Measurements from ENCODE around the gene ZNF555. TPM values are rescaled to one million over a fixed set of nuclear protein-coding genes. Genes with fewer than 3 reads are reported as not detected.
"Not testable (repeated sequence)": the region's sequence is repeated elsewhere in the genome, so short reads cannot be mapped to it uniquely, and the experiment has no call there.

ZNF555 gene
- total RNA-seq = 0.66 and 1.3 TPM in 2 replicates

- Mint-ChIP-seq H3K27ac (peak within 1 kb of the TSS; percentile 49), H3K4me3 (ENCODE audit: low read depth) (peak within 1 kb of the TSS; percentile 80)
- intact Hi-C loops (cut with micrococcal nuclease) = no loop called here
These were observed at the start of gene ZNF555 for GRCh38 chr19:2840794-2841791. TSS of gene ZNF555 (plus strand) at chr19:2841475. CDS start at chr19:2841573, 98 bp downstream.

GRCh38 chr19:2791876-2792275, 49.4 kb upstream of the ZNF555 start:
- DNase-seq (ENCODE audit: low spot score) = no peak
- Mint-ChIP-seq H3K9me3 (no peaks in the 10 kb centered on the region), H3K4me3 (ENCODE audit: low read depth) (no peak overlapping the region), H3K27ac (no peak overlapping the region), H3K36me3 (ENCODE audit: low read depth) (peaks cover 51% of the 10 kb centered on the region), H3K27me3 (ENCODE audit: low read depth) (no peaks in the 10 kb centered on the region), H3K4me1 (ENCODE audit: low read depth) (peaks cover 12% of the 10 kb centered on the region)
- intact Hi-C loops (cut with micrococcal nuclease) = no loop called here

More at GRCh38 chr19:2840794-2841791, at the start of gene ZNF555:
- peak; percentile 88 for DNase-seq (ENCODE audit: low spot score)
- Mint-ChIP-seq H3K36me3 (ENCODE audit: low read depth) (peaks cover 11% of the 10 kb centered on the region), H3K9me3 (peaks cover 25% of the 10 kb centered on the region), H3K27me3 (ENCODE audit: low read depth) (peaks cover 7% of the 10 kb centered on the region), H3K4me1 (ENCODE audit: low read depth) (no peaks in the 10 kb centered on the region)

GRCh38 chr19:2792666-2793065, 48.6 kb upstream of the ZNF555 start:
- H3K9me3 Mint-ChIP-seq; DNase-seq (ENCODE audit: low spot score); H3K27ac Mint-ChIP-seq; H3K4me1 Mint-ChIP-seq (ENCODE audit: low read depth); H3K27me3 Mint-ChIP-seq (ENCODE audit: low read depth); H3K4me3 Mint-ChIP-seq (ENCODE audit: low read depth); intact Hi-C loops (cut with micrococcal nuclease): not testable (repeated sequence)
- H3K36me3 Mint-ChIP-seq (ENCODE audit: low read depth) = peaks cover 51% of the 10 kb centered on the region

- H3K36me3 Mint-ChIP-seq (ENCODE audit: low read depth) = peaks cover 47% of the 10 kb centered on the region
- H3K4me1 Mint-ChIP-seq (ENCODE audit: low read depth) = no peaks in the 10 kb centered on the region
- no peaks in the 10 kb centered on the region for H3K27me3 Mint-ChIP-seq (ENCODE audit: low read depth)
- no peak for DNase-seq (ENCODE audit: low spot score)
- H3K4me3 Mint-ChIP-seq (ENCODE audit: low read depth) = no peak overlapping the region
- intact Hi-C loops (cut with micrococcal nuclease) = no loop called here
- no peak overlapping the region for H3K27ac Mint-ChIP-seq
- H3K9me3 Mint-ChIP-seq = no peaks in the 10 kb centered on the region
These were observed 48.1 kb upstream of the ZNF555 start for GRCh38 chr19:2793126-2793525.

GRCh38 chr19:2793577-2793976, 47.7 kb upstream of the ZNF555 start:
- no peak for DNase-seq (ENCODE audit: low spot score)
- intact Hi-C loops (cut with micrococcal nuclease) = no loop called here
- Mint-ChIP-seq H3K9me3 (no peaks in the 10 kb centered on the region), H3K36me3 (ENCODE audit: low read depth) (peaks cover 45% of the 10 kb centered on the region), H3K4me1 (ENCODE audit: low read depth) (no peaks in the 10 kb centered on the region), H3K27ac (no peak overlapping the region), H3K27me3 (ENCODE audit: low read depth) (no peaks in the 10 kb centered on the region), H3K4me3 (ENCODE audit: low read depth) (no peak overlapping the region)

- H3K4me1 Mint-ChIP-seq (ENCODE audit: low read depth) = no peaks in the 10 kb centered on the region
- H3K9me3 Mint-ChIP-seq = no peaks in the 10 kb centered on the region
- intact Hi-C loops (cut with micrococcal nuclease) = no loop called here
- H3K4me3 Mint-ChIP-seq (ENCODE audit: low read depth) = no peak overlapping the region
- peaks cover 45% of the 10 kb centered on the region for H3K36me3 Mint-ChIP-seq (ENCODE audit: low read depth)
- no peaks in the 10 kb centered on the region for H3K27me3 Mint-ChIP-seq (ENCODE audit: low read depth)
- H3K27ac Mint-ChIP-seq = no peak overlapping the region
- no peak for DNase-seq (ENCODE audit: low spot score)
These were observed 45.2 kb upstream of the ZNF555 start for GRCh38 chr19:2795827-2796658.

- Mint-ChIP-seq H3K4me1 (ENCODE audit: low read depth) (no peaks in the 10 kb centered on the region), H3K9me3 (no peaks in the 10 kb centered on the region), H3K27me3 (ENCODE audit: low read depth) (no peaks in the 10 kb centered on the region), H3K27ac (no peak overlapping the region), H3K4me3 (ENCODE audit: low read depth) (no peak overlapping the region), H3K36me3 (ENCODE audit: low read depth) (peaks cover 48% of the 10 kb centered on the region)
- no peak for DNase-seq (ENCODE audit: low spot score)
- intact Hi-C loops (cut with micrococcal nuclease) = no loop called here
These were observed 44.5 kb upstream of the ZNF555 start for GRCh38 chr19:2796659-2797266.

GRCh38 chr19:2797280-2797679, 44.0 kb upstream of the ZNF555 start:
- no peaks in the 10 kb centered on the region for H3K27me3 Mint-ChIP-seq (ENCODE audit: low read depth)
- H3K9me3 Mint-ChIP-seq = no peaks in the 10 kb centered on the region
- no peak overlapping the region for H3K27ac Mint-ChIP-seq
- H3K4me3 Mint-ChIP-seq (ENCODE audit: low read depth) = no peak overlapping the region
- no peak for DNase-seq (ENCODE audit: low spot score)
- intact Hi-C loops (cut with micrococcal nuclease) = no loop called here
- H3K36me3 Mint-ChIP-seq (ENCODE audit: low read depth) = peaks cover 48% of the 10 kb centered on the region
- H3K4me1 Mint-ChIP-seq (ENCODE audit: low read depth) = no peaks in the 10 kb centered on the region

- Mint-ChIP-seq H3K4me1 (ENCODE audit: low read depth) (no peaks in the 10 kb centered on the region), H3K9me3 (no peaks in the 10 kb centered on the region), H3K27me3 (ENCODE audit: low read depth) (no peaks in the 10 kb centered on the region), H3K36me3 (ENCODE audit: low read depth) (peaks cover 50% of the 10 kb centered on the region), H3K27ac (no peak overlapping the region), H3K4me3 (ENCODE audit: low read depth) (no peak overlapping the region)
- DNase-seq (ENCODE audit: low spot score) = no peak
- intact Hi-C loops (cut with micrococcal nuclease) = no loop called here
These were observed 43.1 kb upstream of the ZNF555 start for GRCh38 chr19:2798158-2798685.

GRCh38 chr19:2798733-2799132, 42.5 kb upstream of the ZNF555 start:
- intact Hi-C loops (cut with micrococcal nuclease) = no loop called here
- Mint-ChIP-seq H3K9me3 (no peaks in the 10 kb centered on the region), H3K27me3 (ENCODE audit: low read depth) (no peaks in the 10 kb centered on the region), H3K4me3 (ENCODE audit: low read depth) (no peak overlapping the region), H3K27ac (no peak overlapping the region), H3K4me1 (ENCODE audit: low read depth) (no peaks in the 10 kb centered on the region), H3K36me3 (ENCODE audit: low read depth) (peaks cover 49% of the 10 kb centered on the region)
- DNase-seq (ENCODE audit: low spot score) = no peak

GRCh38 chr19:2799273-2800020, 41.8 kb upstream of the ZNF555 start:
- intact Hi-C loops (cut with micrococcal nuclease) = no loop called here
- DNase-seq (ENCODE audit: low spot score) = no peak
- Mint-ChIP-seq H3K36me3 (ENCODE audit: low read depth) (peaks cover 49% of the 10 kb centered on the region), H3K4me1 (ENCODE audit: low read depth) (no peaks in the 10 kb centered on the region), H3K27me3 (ENCODE audit: low read depth) (no peaks in the 10 kb centered on the region), H3K27ac (no peak overlapping the region), H3K9me3 (no peaks in the 10 kb centered on the region), H3K4me3 (ENCODE audit: low read depth) (no peak overlapping the region)

GRCh38 chr19:2800506-2800905, 40.8 kb upstream of the ZNF555 start:
- Mint-ChIP-seq H3K4me3 (ENCODE audit: low read depth) (no peak overlapping the region), H3K9me3 (no peaks in the 10 kb centered on the region), H3K36me3 (ENCODE audit: low read depth) (peaks cover 46% of the 10 kb centered on the region), H3K27ac (no peak overlapping the region), H3K4me1 (ENCODE audit: low read depth) (no peaks in the 10 kb centered on the region), H3K27me3 (ENCODE audit: low read depth) (no peaks in the 10 kb centered on the region)
- no peak for DNase-seq (ENCODE audit: low spot score)
- intact Hi-C loops (cut with micrococcal nuclease) = no loop called here
